Measurements from ENCODE around the gene EPHA7. TPM values are rescaled to one million over a fixed set of nuclear protein-coding genes. Genes with fewer than 3 reads are reported as not detected.

The EPHA7 gene
- total RNA-seq, 3 donors from 2014 or later = 0.66 to 1.8 (median 0.80) TPM

DNA sequence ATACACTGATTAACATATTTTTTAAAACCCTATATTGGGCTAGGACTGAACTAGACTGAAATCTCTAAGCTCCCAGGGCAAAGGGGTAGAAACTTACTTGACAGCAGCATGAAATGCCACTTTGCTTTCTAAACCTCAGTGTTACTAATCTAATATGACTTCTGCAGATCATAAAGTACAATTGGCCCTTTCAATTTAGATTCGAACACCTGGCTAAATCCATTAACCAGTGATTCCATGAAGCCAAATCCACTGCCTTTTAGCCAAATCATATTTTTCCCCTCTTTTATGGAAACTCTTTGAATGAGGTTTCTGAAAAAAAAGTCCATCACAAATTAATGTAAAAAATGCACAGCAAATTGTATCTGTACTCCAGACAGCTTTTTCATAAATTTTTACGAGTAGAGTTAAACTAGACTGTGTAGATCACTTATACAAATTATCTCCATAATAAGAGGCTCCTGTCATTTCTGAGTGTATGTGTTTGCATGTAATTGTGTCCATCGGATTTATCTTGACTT, 25.7 kb downstream of the EPHA7 start:
- Histone ChIP-seq H3K4me3 (no peak overlapping the region), H3K36me3 (no peaks in the 10 kb centered on the region), H3K27me3 (no peaks in the 10 kb centered on the region), H3K4me1 (no peaks in the 10 kb centered on the region), H3K9me3 (no peaks in the 10 kb centered on the region), H3K27ac (no peak overlapping the region)
- intact Hi-C loops (cut with DNase I; ENCODE audit: low total_unique reads) = no loop called here
- DNase-seq (ENCODE audit: low spot score in 2 of 2) = no peak
- TF ChIP-seq POLR2AphosphoS5 (IDR thresholded peaks at IDR 0.05) (no peak), POLR2A (IDR thresholded peaks at IDR 0.05) (no peak)
- TF ChIP-seq, protein P1, sequence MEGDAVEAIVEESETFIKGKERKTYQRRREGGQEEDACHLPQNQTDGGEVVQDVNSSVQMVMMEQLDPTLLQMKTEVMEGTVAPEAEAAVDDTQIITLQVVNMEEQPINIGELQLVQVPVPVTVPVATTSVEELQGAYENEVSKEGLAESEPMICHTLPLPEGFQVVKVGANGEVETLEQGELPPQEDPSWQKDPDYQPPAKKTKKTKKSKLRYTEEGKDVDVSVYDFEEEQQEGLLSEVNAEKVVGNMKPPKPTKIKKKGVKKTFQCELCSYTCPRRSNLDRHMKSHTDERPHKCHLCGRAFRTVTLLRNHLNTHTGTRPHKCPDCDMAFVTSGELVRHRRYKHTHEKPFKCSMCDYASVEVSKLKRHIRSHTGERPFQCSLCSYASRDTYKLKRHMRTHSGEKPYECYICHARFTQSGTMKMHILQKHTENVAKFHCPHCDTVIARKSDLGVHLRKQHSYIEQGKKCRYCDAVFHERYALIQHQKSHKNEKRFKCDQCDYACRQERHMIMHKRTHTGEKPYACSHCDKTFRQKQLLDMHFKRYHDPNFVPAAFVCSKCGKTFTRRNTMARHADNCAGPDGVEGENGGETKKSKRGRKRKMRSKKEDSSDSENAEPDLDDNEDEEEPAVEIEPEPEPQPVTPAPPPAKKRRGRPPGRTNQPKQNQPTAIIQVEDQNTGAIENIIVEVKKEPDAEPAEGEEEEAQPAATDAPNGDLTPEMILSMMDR (IDR thresholded peaks at IDR 0.05) = no peak

DNA sequence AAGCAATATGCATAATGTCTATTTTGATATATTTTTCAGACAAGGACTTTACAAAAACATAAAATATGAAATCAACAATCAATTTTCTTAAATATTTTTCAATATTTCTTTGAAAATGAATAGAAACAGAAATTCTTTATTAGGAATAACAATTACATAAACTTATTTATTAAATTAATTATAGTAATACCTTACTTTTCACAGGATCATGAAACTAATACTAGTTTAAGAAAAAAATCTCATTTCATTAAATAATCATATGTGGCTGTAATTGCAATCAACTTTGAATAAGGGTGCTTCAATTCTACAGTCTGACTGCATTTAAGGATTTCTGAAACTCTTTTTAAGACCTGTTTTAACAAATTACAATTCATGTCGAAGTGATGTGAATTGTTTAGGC, 26.6 kb downstream of the EPHA7 start:
- no peak for DNase-seq (ENCODE audit: low spot score in 2 of 2)
- no peak overlapping the region for H3K4me3 ChIP-seq
- H3K9me3 ChIP-seq = no peaks in the 10 kb centered on the region
- no peaks in the 10 kb centered on the region for H3K4me1 ChIP-seq
- H3K36me3 ChIP-seq = no peaks in the 10 kb centered on the region
- no peaks in the 10 kb centered on the region for H3K27me3 ChIP-seq
- TF ChIP-seq POLR2A (IDR thresholded peaks at IDR 0.05) (no peak), POLR2AphosphoS5 (IDR thresholded peaks at IDR 0.05) (no peak)
- TF ChIP-seq, protein P1 (IDR thresholded peaks at IDR 0.05) = no peak
- H3K27ac ChIP-seq = no peak overlapping the region
- intact Hi-C loops (cut with DNase I; ENCODE audit: low total_unique reads) = no loop called here

DNA sequence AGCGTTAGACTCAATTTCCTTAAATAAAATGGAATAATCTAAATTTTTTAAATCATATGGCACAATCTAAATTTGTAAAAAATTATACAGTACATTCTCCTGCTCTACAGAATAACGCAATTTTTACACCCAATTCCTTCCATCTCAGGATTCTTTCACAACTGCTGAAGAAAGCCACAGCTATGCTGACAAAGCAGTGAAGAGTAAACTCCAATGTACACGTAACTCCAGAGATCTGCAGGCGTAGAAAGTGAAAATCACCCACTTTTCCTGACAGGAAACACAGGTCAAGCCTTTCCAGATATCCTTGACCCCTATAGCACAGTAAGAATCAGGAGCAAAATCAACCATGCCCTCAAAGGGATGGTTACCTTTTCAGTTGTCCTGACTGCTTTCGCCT, 27.4 kb downstream of the EPHA7 start:
- H3K36me3 ChIP-seq = no peaks in the 10 kb centered on the region
- TF ChIP-seq, protein P1 (IDR thresholded peaks at IDR 0.05) = no peak
- no peak for TF ChIP-seq POLR2AphosphoS5 (IDR thresholded peaks at IDR 0.05)
- TF ChIP-seq POLR2A (IDR thresholded peaks at IDR 0.05) = no peak
- no peaks in the 10 kb centered on the region for H3K4me1 ChIP-seq
- no peaks in the 10 kb centered on the region for H3K27me3 ChIP-seq
- intact Hi-C loops (cut with DNase I; ENCODE audit: low total_unique reads) = no loop called here
- H3K27ac ChIP-seq = no peak overlapping the region
- H3K9me3 ChIP-seq = no peaks in the 10 kb centered on the region
- no peak overlapping the region for H3K4me3 ChIP-seq
- no peak for DNase-seq (ENCODE audit: low spot score in 2 of 2)

DNA sequence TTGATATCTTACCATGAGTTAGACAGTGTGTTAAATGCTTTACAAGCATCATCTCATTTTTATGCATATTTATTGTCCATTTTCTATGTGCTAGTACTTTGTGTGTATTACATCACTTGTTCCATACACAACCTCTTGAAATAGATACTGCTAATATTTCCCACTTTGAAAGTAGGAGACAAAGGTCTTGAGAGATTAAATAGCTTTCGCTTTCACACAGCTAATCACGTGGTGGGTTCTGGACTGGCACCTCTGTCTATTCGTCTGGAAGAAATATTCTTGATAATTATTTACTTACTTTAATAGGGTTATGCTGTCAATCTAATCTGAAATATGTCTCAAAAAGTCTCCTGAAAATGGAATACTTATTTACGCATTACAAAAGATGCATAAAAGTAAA, 30.2 kb downstream of the EPHA7 start:
- Histone ChIP-seq H3K27ac (no peak overlapping the region), H3K4me1 (no peaks in the 10 kb centered on the region), H3K27me3 (no peaks in the 10 kb centered on the region), H3K9me3 (no peaks in the 10 kb centered on the region), H3K36me3 (no peaks in the 10 kb centered on the region), H3K4me3 (no peak overlapping the region)
- DNase-seq (ENCODE audit: low spot score in 2 of 2) = no peak
- TF ChIP-seq POLR2A (IDR thresholded peaks at IDR 0.05) (no peak), POLR2AphosphoS5 (IDR thresholded peaks at IDR 0.05) (no peak)
- TF ChIP-seq, protein P1 (IDR thresholded peaks at IDR 0.05) = no peak
- intact Hi-C loops (cut with DNase I; ENCODE audit: low total_unique reads) = no loop called here

DNA sequence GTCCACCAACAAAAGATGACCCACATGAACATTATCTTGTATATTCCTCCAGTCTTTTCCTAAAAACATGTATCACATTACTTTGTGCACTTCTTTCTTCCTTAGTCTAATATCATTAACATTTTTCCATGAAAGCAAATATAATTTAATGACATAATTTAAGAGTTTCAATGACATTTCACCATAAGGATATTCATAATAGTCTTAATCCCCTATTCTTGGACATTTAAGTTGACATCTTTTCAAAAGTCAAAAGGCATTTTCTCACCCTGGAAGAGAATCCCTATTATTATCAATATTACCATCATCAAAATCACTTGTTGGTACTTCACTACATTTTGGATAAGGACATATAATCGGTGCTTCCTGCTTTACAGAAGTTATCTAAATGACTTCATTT, 31.3 kb downstream of the EPHA7 start:
- no peaks in the 10 kb centered on the region for H3K27me3 ChIP-seq
- no peak for DNase-seq (ENCODE audit: low spot score in 2 of 2)
- no peaks in the 10 kb centered on the region for H3K36me3 ChIP-seq
- no peak overlapping the region for H3K4me3 ChIP-seq
- H3K27ac ChIP-seq = no peak overlapping the region
- no peaks in the 10 kb centered on the region for H3K9me3 ChIP-seq
- TF ChIP-seq, protein P1 (IDR thresholded peaks at IDR 0.05) = no peak
- no peak for TF ChIP-seq POLR2AphosphoS5 (IDR thresholded peaks at IDR 0.05)
- no peak for TF ChIP-seq POLR2A (IDR thresholded peaks at IDR 0.05)
- intact Hi-C loops (cut with DNase I; ENCODE audit: low total_unique reads) = no loop called here
- no peaks in the 10 kb centered on the region for H3K4me1 ChIP-seq

Measured in breast epithelium (tissue), 4 donors.